Measurements from ENCODE around the gene LIN52.
A peak's percentile ranks its signal among the peaks of the same experiment; 100 is the strongest.
"Not testable (repeated sequence)": the region's sequence is repeated elsewhere in the genome, so short reads cannot be mapped to it uniquely, and the experiment has no call there.

The LIN52 gene

GRCh38 chr14:74125487-74125886 is 40.7 kb downstream of the LIN52 start:
- H3K27me3 ChIP-seq (ENCODE audit: insufficient read depth, low read length); H3K4me1 ChIP-seq (ENCODE audit: insufficient read depth, low read length); H3K27ac ChIP-seq (ENCODE audit: low read length); H3K9me3 ChIP-seq (ENCODE audit: insufficient read depth, low read depth, low read length); H3K9ac ChIP-seq (ENCODE audit: low read depth, low read length); H3K4me3 ChIP-seq (ENCODE audit: low read length): not testable (repeated sequence)
- peaks cover 20% of the 10 kb centered on the region for H3K36me3 ChIP-seq (ENCODE audit: insufficient read depth, low read depth, low read length)

GRCh38 chr14:74126315-74127013 is 41.7 kb downstream of the LIN52 start:
- Histone ChIP-seq H3K27me3 (ENCODE audit: insufficient read depth, low read length) (no peaks in the 10 kb centered on the region), H3K4me1 (ENCODE audit: insufficient read depth, low read length) (no peaks in the 10 kb centered on the region), H3K9ac (ENCODE audit: low read depth, low read length) (no peak overlapping the region), H3K36me3 (ENCODE audit: insufficient read depth, low read depth, low read length) (peaks cover 12% of the 10 kb centered on the region), H3K9me3 (ENCODE audit: insufficient read depth, low read depth, low read length) (no peaks in the 10 kb centered on the region), H3K4me3 (ENCODE audit: low read length) (no peak overlapping the region), H3K27ac (ENCODE audit: low read length) (no peak overlapping the region)

GRCh38 chr14:74127634-74128033 is 42.9 kb downstream of the LIN52 start:
- Histone ChIP-seq H3K4me1 (ENCODE audit: insufficient read depth, low read length) (no peaks in the 10 kb centered on the region), H3K36me3 (ENCODE audit: insufficient read depth, low read depth, low read length) (peaks cover 9% of the 10 kb centered on the region; the same call in 1 of the 2 replicates), H3K4me3 (ENCODE audit: low read length) (no peak overlapping the region), H3K27me3 (ENCODE audit: insufficient read depth, low read length) (no peaks in the 10 kb centered on the region), H3K9me3 (ENCODE audit: insufficient read depth, low read depth, low read length) (no peaks in the 10 kb centered on the region), H3K27ac (ENCODE audit: low read length) (no peak overlapping the region), H3K9ac (ENCODE audit: low read depth, low read length) (no peak overlapping the region)

GRCh38 chr14:74133833-74134481 is 49.2 kb downstream of the LIN52 start:
- H3K27me3 ChIP-seq (ENCODE audit: insufficient read depth, low read length): no peaks in the 10 kb centered on the region
- no peak overlapping the region for H3K27ac ChIP-seq (ENCODE audit: low read length)
- no peaks in the 10 kb centered on the region; the same call in 1 of the 2 replicates for H3K4me1 ChIP-seq (ENCODE audit: insufficient read depth, low read length)
- H3K9ac ChIP-seq (ENCODE audit: low read depth, low read length): 0 out of 2 replicates have a peak overlapping the region, but pooled peaks have one; percentile 9
- H3K9me3 ChIP-seq (ENCODE audit: insufficient read depth, low read depth, low read length): no peaks in the 10 kb centered on the region
- no peaks in the 10 kb centered on the region for H3K36me3 ChIP-seq (ENCODE audit: insufficient read depth, low read depth, low read length)
- no peak overlapping the region for H3K4me3 ChIP-seq (ENCODE audit: low read length)

GRCh38 chr14:74134484-74134883 is 49.7 kb downstream of the LIN52 start:
- Histone ChIP-seq H3K27me3 (ENCODE audit: insufficient read depth, low read length) (no peaks in the 10 kb centered on the region), H3K27ac (ENCODE audit: low read length) (no peak overlapping the region), H3K9me3 (ENCODE audit: insufficient read depth, low read depth, low read length) (no peaks in the 10 kb centered on the region), H3K9ac (ENCODE audit: low read depth, low read length) (no peak overlapping the region), H3K4me1 (ENCODE audit: insufficient read depth, low read length) (no peaks in the 10 kb centered on the region; the same call in 1 of the 2 replicates), H3K4me3 (ENCODE audit: low read length) (no peak overlapping the region), H3K36me3 (ENCODE audit: insufficient read depth, low read depth, low read length) (no peaks in the 10 kb centered on the region)

- Histone ChIP-seq H3K9ac (ENCODE audit: low read depth, low read length) (no peak overlapping the region), H3K9me3 (ENCODE audit: insufficient read depth, low read depth, low read length) (no peaks in the 10 kb centered on the region), H3K36me3 (ENCODE audit: insufficient read depth, low read depth, low read length) (no peaks in the 10 kb centered on the region), H3K27me3 (ENCODE audit: insufficient read depth, low read length) (no peaks in the 10 kb centered on the region), H3K4me1 (ENCODE audit: insufficient read depth, low read length) (no peaks in the 10 kb centered on the region; the same call in 1 of the 2 replicates), H3K4me3 (ENCODE audit: low read length) (no peak overlapping the region), H3K27ac (ENCODE audit: low read length) (no peak overlapping the region)
Measured at GRCh38 chr14:74135426-74135825, 50.7 kb downstream of the LIN52 start.

- peaks cover 3% of the 10 kb centered on the region; the same call in 1 of the 2 replicates for H3K36me3 ChIP-seq (ENCODE audit: insufficient read depth, low read depth, low read length)
- H3K27me3 ChIP-seq (ENCODE audit: insufficient read depth, low read length): no peaks in the 10 kb centered on the region
- H3K27ac ChIP-seq (ENCODE audit: low read length): no peak overlapping the region
- H3K4me3 ChIP-seq (ENCODE audit: low read length): no peak overlapping the region
- no peaks in the 10 kb centered on the region for H3K4me1 ChIP-seq (ENCODE audit: insufficient read depth, low read length)
- no peak overlapping the region for H3K9ac ChIP-seq (ENCODE audit: low read depth, low read length)
- no peaks in the 10 kb centered on the region for H3K9me3 ChIP-seq (ENCODE audit: insufficient read depth, low read depth, low read length)
Measured at GRCh38 chr14:74140374-74140850, 55.7 kb downstream of the LIN52 start.

- no peaks in the 10 kb centered on the region for H3K9me3 ChIP-seq (ENCODE audit: insufficient read depth, low read depth, low read length)
- H3K27ac ChIP-seq (ENCODE audit: low read length): no peak overlapping the region
- no peaks in the 10 kb centered on the region for H3K27me3 ChIP-seq (ENCODE audit: insufficient read depth, low read length)
- H3K4me3 ChIP-seq (ENCODE audit: low read length): no peak overlapping the region
- no peaks in the 10 kb centered on the region for H3K4me1 ChIP-seq (ENCODE audit: insufficient read depth, low read length)
- peaks cover 3% of the 10 kb centered on the region; the same call in 1 of the 2 replicates for H3K36me3 ChIP-seq (ENCODE audit: insufficient read depth, low read depth, low read length)
- H3K9ac ChIP-seq (ENCODE audit: low read depth, low read length): no peak overlapping the region
Measured at GRCh38 chr14:74141703-74142102, 56.9 kb downstream of the LIN52 start.

- Histone ChIP-seq H3K27ac (ENCODE audit: low read length) (no peak overlapping the region), H3K4me1 (ENCODE audit: insufficient read depth, low read length) (no peaks in the 10 kb centered on the region), H3K4me3 (ENCODE audit: low read length) (no peak overlapping the region), H3K27me3 (ENCODE audit: insufficient read depth, low read length) (no peaks in the 10 kb centered on the region), H3K9ac (ENCODE audit: low read depth, low read length) (no peak overlapping the region), H3K36me3 (ENCODE audit: insufficient read depth, low read depth, low read length) (peaks cover 3% of the 10 kb centered on the region; the same call in 1 of the 2 replicates), H3K9me3 (ENCODE audit: insufficient read depth, low read depth, low read length) (no peaks in the 10 kb centered on the region)
Measured at GRCh38 chr14:74142523-74142922, 57.8 kb downstream of the LIN52 start.

- Histone ChIP-seq H3K27ac (ENCODE audit: low read length) (no peak overlapping the region), H3K9me3 (ENCODE audit: insufficient read depth, low read depth, low read length) (no peaks in the 10 kb centered on the region), H3K27me3 (ENCODE audit: insufficient read depth, low read length) (no peaks in the 10 kb centered on the region), H3K4me3 (ENCODE audit: low read length) (no peak overlapping the region), H3K36me3 (ENCODE audit: insufficient read depth, low read depth, low read length) (peaks cover 3% of the 10 kb centered on the region; the same call in 1 of the 2 replicates), H3K4me1 (ENCODE audit: insufficient read depth, low read length) (no peaks in the 10 kb centered on the region), H3K9ac (ENCODE audit: low read depth, low read length) (no peak overlapping the region)
Measured at GRCh38 chr14:74144789-74145188, 60.0 kb downstream of the LIN52 start.

GRCh38 chr14:74147571-74147970 is 62.8 kb downstream of the LIN52 start:
- H3K27ac ChIP-seq (ENCODE audit: low read length): no peak overlapping the region
- no peak overlapping the region for H3K4me3 ChIP-seq (ENCODE audit: low read length)
- no peaks in the 10 kb centered on the region for H3K27me3 ChIP-seq (ENCODE audit: insufficient read depth, low read length)
- H3K9ac ChIP-seq (ENCODE audit: low read depth, low read length): no peak overlapping the region
- H3K9me3 ChIP-seq (ENCODE audit: insufficient read depth, low read depth, low read length): no peaks in the 10 kb centered on the region
- no peaks in the 10 kb centered on the region; the same call in 1 of the 2 replicates for H3K36me3 ChIP-seq (ENCODE audit: insufficient read depth, low read depth, low read length)
- no peaks in the 10 kb centered on the region for H3K4me1 ChIP-seq (ENCODE audit: insufficient read depth, low read length)

GRCh38 chr14:74148705-74149104 is 63.9 kb downstream of the LIN52 start:
- Histone ChIP-seq H3K9me3 (ENCODE audit: insufficient read depth, low read depth, low read length) (no peaks in the 10 kb centered on the region), H3K4me3 (ENCODE audit: low read length) (no peak overlapping the region), H3K9ac (ENCODE audit: low read depth, low read length) (no peak overlapping the region), H3K36me3 (ENCODE audit: insufficient read depth, low read depth, low read length) (no peaks in the 10 kb centered on the region), H3K27me3 (ENCODE audit: insufficient read depth, low read length) (no peaks in the 10 kb centered on the region), H3K4me1 (ENCODE audit: insufficient read depth, low read length) (no peaks in the 10 kb centered on the region), H3K27ac (ENCODE audit: low read length) (no peak overlapping the region)

Data from iPS-20b (cell line).